ENCODE data around the gene TUBGCP5. TPM values are rescaled to one million over a fixed set of nuclear protein-coding genes. Genes with fewer than 3 reads are reported as not detected.

The TUBGCP5 gene
- total and polyA plus RNA-seq, 2 of the 4 experiments (the other 2 are of a cell fraction), result 13.0 to 19.4 TPM

DNA sequence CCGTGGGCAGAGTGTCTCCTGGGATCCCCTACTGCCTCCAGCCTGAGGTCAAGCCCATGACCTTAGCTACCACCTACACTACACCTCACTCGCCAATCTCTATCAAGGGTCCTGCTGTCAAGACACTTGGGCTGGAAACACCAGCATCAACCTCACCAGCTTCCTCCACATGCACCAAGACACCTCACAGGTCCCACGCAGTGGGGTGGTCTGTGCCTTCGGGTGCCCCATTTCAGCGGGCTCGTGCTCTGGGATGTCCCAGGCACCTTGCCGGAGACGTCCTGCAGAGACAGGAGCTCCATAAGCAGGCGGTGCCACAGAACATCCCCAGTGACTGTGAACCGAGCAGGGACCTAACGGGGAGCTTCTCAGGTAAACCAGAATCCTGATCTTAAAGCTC is 79.2 kb downstream of the TUBGCP5 start:
- in situ Hi-C loops (cut with MboI; ENCODE audit: low sequenced_read_pairs), result no loop called here
- Histone ChIP-seq H2AFZ (replicated peaks; ENCODE audit: low read length, poor library complexity) (no peak overlapping the region), H2AK9ac (replicated peaks; ENCODE audit: low read depth, low read length, poor library complexity) (no peak overlapping the region), H2BK20ac (ENCODE audit: low read depth, low read length) (no peak overlapping the region), H3K4ac (ENCODE audit: low read depth, low read length) (peak overlapping the region; percentile 16; the same call in 1 of the 2 replicates), H3K18ac (ENCODE audit: low read depth, low read length) (no peak overlapping the region), H4K91ac (ENCODE audit: insufficient read depth, low read depth, low read length) (no peak overlapping the region), H3K9me3 (ENCODE audit: control insufficient read depth, insufficient read depth, low read length) (no peaks in the 10 kb centered on the region), H3K79me1 (ENCODE audit: low read depth in 1 of 2, low read length in 2 of 2) (peaks cover 7 to 85% of the 10 kb centered on the region in 2 experiments), H3K56ac (ENCODE audit: extremely low read depth, insufficient read depth, low read length) (no peak overlapping the region), H4K20me1 (ENCODE audit: insufficient read depth, low read length) (peaks cover 87% of the 10 kb centered on the region), H3K36me3 (ENCODE audit: control insufficient read depth, insufficient read depth, low read length) (no peaks in the 10 kb centered on the region; the same call in 1 of the 2 replicates), H3K23ac (ENCODE audit: low read depth, low read length) (peak overlapping the region; percentile 24; the same call in 1 of the 2 replicates), H2BK15ac (ENCODE audit: low read depth, low read length) (no peak overlapping the region), H3K4me3 (ENCODE audit: insufficient read depth, low read depth, low read length) (no peak overlapping the region), H3K4me2 (ENCODE audit: low read depth, low read length) (no peak overlapping the region), H3K9ac (ENCODE audit: low read depth, low read length) (no peak overlapping the region), H3K27ac (ENCODE audit: insufficient read depth, low read length) (no peak overlapping the region), H2AK5ac (ENCODE audit: low read depth, low read length) (peak overlapping the region; percentile 54; the same call in 1 of the 2 replicates), H3K27me3 (ENCODE audit: control insufficient read depth, insufficient read depth, low read length) (no peaks in the 10 kb centered on the region), H3K14ac (replicated peaks; ENCODE audit: low read depth, low read length) (no peak overlapping the region), H2BK120ac (ENCODE audit: low read depth, low read length) (no peak overlapping the region), H3K4me1 (ENCODE audit: control insufficient read depth, insufficient read depth, low read length) (peaks cover 21% of the 10 kb centered on the region), H2BK5ac (ENCODE audit: low read depth, low read length, poor library complexity, severe bottlenecking) (no peak overlapping the region), H3K9me1 (ENCODE audit: insufficient read depth, low read length) (peaks cover 30% of the 10 kb centered on the region), H4K8ac (ENCODE audit: low read depth in 2 of 2, low read length in 2 of 2) (no peak overlapping the region), H4K5ac (ENCODE audit: low read depth, low read length) (no peak overlapping the region)
- TF ChIP-seq MXI1 (IDR thresholded peaks at IDR 0.05; ENCODE audit: borderline replicate concordance, low read depth, low read length) (no peak), RFX5 (IDR thresholded peaks at IDR 0.05; ENCODE audit: low read depth, low read length) (no peak), RCOR1 (IDR thresholded peaks at IDR 0.05; ENCODE audit: insufficient replicate concordance, low read length) (no peak), FOS (IDR thresholded peaks at IDR 0.05; ENCODE audit: low read depth, low read length) (no peak), RAD21 (IDR thresholded peaks at IDR 0.05; ENCODE audit: low read length) (no peak), CHD1 (IDR thresholded peaks at IDR 0.05; ENCODE audit: low read depth, low read length) (no peak), NFE2L2 (IDR thresholded peaks at IDR 0.05; ENCODE audit: low read depth, low read length) (no peak), MAZ (IDR thresholded peaks at IDR 0.05; ENCODE audit: borderline replicate concordance, low read depth, low read length) (no peak), CEBPB (IDR thresholded peaks at IDR 0.05; ENCODE audit: low read depth, low read length) (no peak), BHLHE40 (IDR thresholded peaks at IDR 0.05; ENCODE audit: low read depth, low read length) (no peak), SMC3 (IDR thresholded peaks at IDR 0.05; ENCODE audit: low read depth, low read length) (no peak), MAFK (IDR thresholded peaks at IDR 0.05; ENCODE audit: low read depth, low read length) (no peak), POLR2A (IDR thresholded peaks at IDR 0.05; ENCODE audit: low read depth, low read length) (no peak)
- TF ChIP-seq, protein P1, sequence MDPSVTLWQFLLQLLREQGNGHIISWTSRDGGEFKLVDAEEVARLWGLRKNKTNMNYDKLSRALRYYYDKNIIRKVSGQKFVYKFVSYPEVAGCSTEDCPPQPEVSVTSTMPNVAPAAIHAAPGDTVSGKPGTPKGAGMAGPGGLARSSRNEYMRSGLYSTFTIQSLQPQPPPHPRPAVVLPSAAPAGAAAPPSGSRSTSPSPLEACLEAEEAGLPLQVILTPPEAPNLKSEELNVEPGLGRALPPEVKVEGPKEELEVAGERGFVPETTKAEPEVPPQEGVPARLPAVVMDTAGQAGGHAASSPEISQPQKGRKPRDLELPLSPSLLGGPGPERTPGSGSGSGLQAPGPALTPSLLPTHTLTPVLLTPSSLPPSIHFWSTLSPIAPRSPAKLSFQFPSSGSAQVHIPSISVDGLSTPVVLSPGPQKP (IDR thresholded peaks at IDR 0.05; ENCODE audit: borderline replicate concordance, low read depth, low read length), result no peak
- DNase-seq (no peak), ATAC-seq (ENCODE audit: low read depth) (no peak)
- 100% methylated on average over 5 of the region's 11 CpGs; no CpG with 5 or more reads in 1 of the 2 experiments for WGBS, 2 experiments (ENCODE audit: extremely low coverage in 2 of 2, insufficient read length in 1 of 2)
- dilution Hi-C loops (cut with HindIII; ENCODE audit: low sequenced_read_pairs, unreplicated experiment), result no loop called here
- ChIA-PET POLR2A (ENCODE audit: unreplicated experiment) (no interaction called here), CTCF (no interaction called here)
- BruUV-seq (replicated peaks), result no TSS peak
- intact Hi-C loops (cut with micrococcal nuclease), result no loop called here

Measured in IMR-90 (cell line).